ENCODE results near the gene ATP1A1.

The ATP1A1 gene

DNA sequence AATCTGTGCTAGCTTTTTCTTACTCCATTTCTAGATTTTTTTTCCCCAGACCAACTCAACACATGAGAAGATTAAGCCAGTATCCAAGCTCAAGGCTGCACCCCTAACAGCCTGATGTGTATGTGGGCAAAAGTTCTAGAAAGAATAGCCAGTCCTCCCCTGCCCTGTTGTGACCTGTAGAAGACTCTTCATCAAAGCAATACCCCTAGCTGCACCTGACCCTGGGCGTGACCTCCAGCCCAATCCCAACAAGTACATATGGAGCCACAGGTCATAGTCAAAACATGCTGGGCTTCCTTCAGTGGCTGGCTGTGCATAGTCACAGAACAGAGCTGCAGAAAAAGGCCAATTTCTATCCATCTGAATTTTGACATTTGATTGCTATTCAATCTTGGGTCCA, 72.5 kb downstream of the ATP1A1 start:
- TF ChIP-seq, protein P1, sequence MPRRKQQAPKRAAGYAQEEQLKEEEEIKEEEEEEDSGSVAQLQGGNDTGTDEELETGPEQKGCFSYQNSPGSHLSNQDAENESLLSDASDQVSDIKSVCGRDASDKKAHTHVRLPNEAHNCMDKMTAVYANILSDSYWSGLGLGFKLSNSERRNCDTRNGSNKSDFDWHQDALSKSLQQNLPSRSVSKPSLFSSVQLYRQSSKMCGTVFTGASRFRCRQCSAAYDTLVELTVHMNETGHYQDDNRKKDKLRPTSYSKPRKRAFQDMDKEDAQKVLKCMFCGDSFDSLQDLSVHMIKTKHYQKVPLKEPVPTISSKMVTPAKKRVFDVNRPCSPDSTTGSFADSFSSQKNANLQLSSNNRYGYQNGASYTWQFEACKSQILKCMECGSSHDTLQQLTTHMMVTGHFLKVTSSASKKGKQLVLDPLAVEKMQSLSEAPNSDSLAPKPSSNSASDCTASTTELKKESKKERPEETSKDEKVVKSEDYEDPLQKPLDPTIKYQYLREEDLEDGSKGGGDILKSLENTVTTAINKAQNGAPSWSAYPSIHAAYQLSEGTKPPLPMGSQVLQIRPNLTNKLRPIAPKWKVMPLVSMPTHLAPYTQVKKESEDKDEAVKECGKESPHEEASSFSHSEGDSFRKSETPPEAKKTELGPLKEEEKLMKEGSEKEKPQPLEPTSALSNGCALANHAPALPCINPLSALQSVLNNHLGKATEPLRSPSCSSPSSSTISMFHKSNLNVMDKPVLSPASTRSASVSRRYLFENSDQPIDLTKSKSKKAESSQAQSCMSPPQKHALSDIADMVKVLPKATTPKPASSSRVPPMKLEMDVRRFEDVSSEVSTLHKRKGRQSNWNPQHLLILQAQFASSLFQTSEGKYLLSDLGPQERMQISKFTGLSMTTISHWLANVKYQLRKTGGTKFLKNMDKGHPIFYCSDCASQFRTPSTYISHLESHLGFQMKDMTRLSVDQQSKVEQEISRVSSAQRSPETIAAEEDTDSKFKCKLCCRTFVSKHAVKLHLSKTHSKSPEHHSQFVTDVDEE (CRISPR knock-in tag; IDR thresholded peaks at IDR 0.05): no peak
- TF ChIP-seq PPARA (CRISPR knock-in tag; IDR thresholded peaks at IDR 0.05; ENCODE audit: borderline replicate concordance): no peak
- TF ChIP-seq TOX (CRISPR knock-in tag; IDR thresholded peaks at IDR 0.05; ENCODE audit: borderline replicate concordance): no peak
- no peak for TF ChIP-seq BACH2 (CRISPR knock-in tag; IDR thresholded peaks at IDR 0.05; ENCODE audit: borderline replicate concordance)
- TF ChIP-seq GLIS3 (CRISPR knock-in tag; IDR thresholded peaks at IDR 0.05): no peak
- TF ChIP-seq ISL1 (CRISPR knock-in tag; IDR thresholded peaks at IDR 0.05): no peak
- TF ChIP-seq ZC3H10 (CRISPR knock-in tag; IDR thresholded peaks at IDR 0.05): no peak
- no peak for ATAC-seq

DNA sequence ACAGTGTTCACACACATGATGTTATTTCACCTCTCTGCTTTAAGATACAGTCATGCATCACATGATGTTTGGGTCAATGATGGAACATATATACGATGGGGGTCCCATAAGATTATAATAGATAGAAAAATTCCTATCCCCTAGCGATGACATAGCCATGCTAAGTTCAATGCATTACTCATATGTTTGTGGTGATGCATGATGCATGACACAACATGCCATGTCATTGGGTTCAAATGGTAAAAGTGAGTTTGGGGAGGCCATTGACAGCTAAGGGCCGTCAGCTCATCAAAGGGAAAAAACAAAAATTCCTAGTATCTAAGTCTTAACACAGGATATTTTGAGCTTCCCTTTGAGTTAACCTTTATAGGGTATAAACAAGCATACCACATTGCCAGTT, 73.6 kb downstream of the ATP1A1 start:
- ATAC-seq: no peak
- no peak for TF ChIP-seq SNAI2 (CRISPR knock-in tag; IDR thresholded peaks at IDR 0.05)

DNA sequence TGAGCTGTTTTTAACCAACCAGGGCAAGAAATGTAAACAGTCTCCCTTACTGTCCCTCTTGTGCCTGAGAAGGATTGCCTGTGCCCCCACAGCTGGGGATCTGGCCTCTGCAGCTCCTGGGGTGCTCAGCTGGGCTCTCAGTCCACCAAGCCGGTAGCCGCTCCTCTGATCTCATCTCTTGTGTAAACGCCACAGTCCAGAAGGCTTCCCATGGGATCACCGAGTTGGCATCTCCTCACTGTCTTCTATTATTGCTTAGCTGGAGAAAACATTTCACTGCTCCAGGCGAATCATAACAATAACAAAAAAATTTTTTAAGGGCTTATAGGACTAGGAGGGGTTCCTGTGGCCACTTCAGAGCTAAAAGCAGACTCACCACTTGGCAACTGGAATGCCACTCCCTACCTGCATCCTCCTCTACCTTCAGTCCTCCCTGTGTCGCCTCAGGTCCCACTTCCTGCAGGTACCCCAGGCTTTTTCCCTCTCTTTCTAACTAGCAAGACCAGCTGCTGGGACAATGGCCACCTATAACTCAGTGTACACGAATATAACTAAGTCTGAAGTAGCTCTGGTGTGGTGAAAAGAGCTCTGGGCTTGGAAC, 75.8 kb downstream of the ATP1A1 start:
- TF ChIP-seq ESRRG (CRISPR knock-in tag; IDR thresholded peaks at IDR 0.05): no peak

GRCh38 chr1:116449578-116449977, 76.5 kb downstream of the ATP1A1 start:
- no peak for TF ChIP-seq ZFP3 (CRISPR knock-in tag; IDR thresholded peaks at IDR 0.05)
- TF ChIP-seq, protein P2, sequence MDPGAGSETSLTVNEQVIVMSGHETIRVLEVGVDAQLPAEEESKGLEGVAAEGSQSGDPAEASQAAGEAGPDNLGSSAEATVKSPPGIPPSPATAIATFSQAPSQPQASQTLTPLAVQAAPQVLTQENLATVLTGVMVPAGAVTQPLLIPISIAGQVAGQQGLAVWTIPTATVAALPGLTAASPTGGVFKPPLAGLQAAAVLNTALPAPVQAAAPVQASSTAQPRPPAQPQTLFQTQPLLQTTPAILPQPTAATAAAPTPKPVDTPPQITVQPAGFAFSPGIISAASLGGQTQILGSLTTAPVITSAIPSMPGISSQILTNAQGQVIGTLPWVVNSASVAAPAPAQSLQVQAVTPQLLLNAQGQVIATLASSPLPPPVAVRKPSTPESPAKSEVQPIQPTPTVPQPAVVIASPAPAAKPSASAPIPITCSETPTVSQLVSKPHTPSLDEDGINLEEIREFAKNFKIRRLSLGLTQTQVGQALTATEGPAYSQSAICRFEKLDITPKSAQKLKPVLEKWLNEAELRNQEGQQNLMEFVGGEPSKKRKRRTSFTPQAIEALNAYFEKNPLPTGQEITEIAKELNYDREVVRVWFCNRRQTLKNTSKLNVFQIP (CRISPR knock-in tag; IDR thresholded peaks at IDR 0.05; ENCODE audit: borderline replicate concordance, low read depth): no peak
- no peak for ATAC-seq

More for the DNA sequence above, 75.8 kb downstream of the ATP1A1 start:
- ATAC-seq: no peak

DNA sequence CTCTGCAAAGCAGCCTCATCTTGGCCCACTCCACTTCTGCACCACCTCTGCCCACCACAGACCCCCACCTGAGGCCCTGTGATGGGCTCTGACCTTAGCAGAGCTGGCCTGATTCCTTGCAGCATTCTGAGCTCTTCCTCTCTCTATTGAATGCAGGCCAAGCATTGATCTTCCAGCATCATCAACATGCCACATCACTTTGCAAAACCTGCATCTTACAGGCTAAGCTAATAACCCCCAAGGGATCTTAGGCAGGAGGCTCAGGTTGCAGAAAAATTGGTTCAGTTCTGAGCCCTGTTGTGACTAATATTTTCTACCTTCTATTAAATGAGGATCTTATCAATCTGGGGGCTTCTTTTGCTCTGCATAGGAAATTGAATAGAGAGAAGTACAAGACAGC, 78.7 kb downstream of the ATP1A1 start:
- TF ChIP-seq ZFP3 (CRISPR knock-in tag; IDR thresholded peaks at IDR 0.05): no peak
- no peak for TF ChIP-seq ZNF70 (CRISPR knock-in tag; IDR thresholded peaks at IDR 0.05)
- TF ChIP-seq, protein P2 (CRISPR knock-in tag; IDR thresholded peaks at IDR 0.05; ENCODE audit: borderline replicate concordance, low read depth): no peak
- TF ChIP-seq TOX (CRISPR knock-in tag; IDR thresholded peaks at IDR 0.05; ENCODE audit: borderline replicate concordance): no peak
- no peak for TF ChIP-seq CSDC2 (CRISPR knock-in tag; IDR thresholded peaks at IDR 0.05)
- TF ChIP-seq ISL1 (CRISPR knock-in tag; IDR thresholded peaks at IDR 0.05): no peak
- TF ChIP-seq TCF4 (CRISPR knock-in tag; IDR thresholded peaks at IDR 0.05; ENCODE audit: borderline replicate concordance): no peak
- TF ChIP-seq ZNF565 (CRISPR knock-in tag; conservative IDR thresholded peaks at IDR 0.05; ENCODE audit: low read depth): no peak
- TF ChIP-seq, protein P3, sequence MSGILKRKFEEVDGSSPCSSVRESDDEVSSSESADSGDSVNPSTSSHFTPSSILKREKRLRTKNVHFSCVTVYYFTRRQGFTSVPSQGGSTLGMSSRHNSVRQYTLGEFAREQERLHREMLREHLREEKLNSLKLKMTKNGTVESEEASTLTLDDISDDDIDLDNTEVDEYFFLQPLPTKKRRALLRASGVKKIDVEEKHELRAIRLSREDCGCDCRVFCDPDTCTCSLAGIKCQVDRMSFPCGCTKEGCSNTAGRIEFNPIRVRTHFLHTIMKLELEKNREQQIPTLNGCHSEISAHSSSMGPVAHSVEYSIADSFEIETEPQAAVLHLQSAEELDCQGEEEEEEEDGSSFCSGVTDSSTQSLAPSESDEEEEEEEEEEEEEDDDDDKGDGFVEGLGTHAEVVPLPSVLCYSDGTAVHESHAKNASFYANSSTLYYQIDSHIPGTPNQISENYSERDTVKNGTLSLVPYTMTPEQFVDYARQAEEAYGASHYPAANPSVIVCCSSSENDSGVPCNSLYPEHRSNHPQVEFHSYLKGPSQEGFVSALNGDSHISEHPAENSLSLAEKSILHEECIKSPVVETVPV (CRISPR knock-in tag; IDR thresholded peaks at IDR 0.05): no peak
- TF ChIP-seq OSR1 (CRISPR knock-in tag; IDR thresholded peaks at IDR 0.05): no peak
- no peak for TF ChIP-seq ZNF8 (CRISPR knock-in tag; IDR thresholded peaks at IDR 0.05)
- ATAC-seq: no peak

GRCh38 chr1:116453481-116453880, 80.4 kb downstream of the ATP1A1 start:
- ATAC-seq: no peak
- TF ChIP-seq GLIS3 (CRISPR knock-in tag; IDR thresholded peaks at IDR 0.05): no peak
- no peak for TF ChIP-seq OSR1 (CRISPR knock-in tag; IDR thresholded peaks at IDR 0.05)
